Liver (tissue), 9 donors: ENCODE data around the gene CETN1. TPM values are rescaled to one million over a fixed set of nuclear protein-coding genes. Genes with fewer than 3 reads are reported as not detected.

Source experiments
- DNase-seq: peaks from one replicate; pipeline ENCODE4 v3.0.0-alpha.2; 2017; ENCODE audit warnings: low spot score
- H3K27ac ChIP-seq, 2 donors: one replicate each; pipeline ENCODE4 v1.7.0; 2013; ENCODE audit warnings: inconsistent platforms in 2 of 2, low read length in 2 of 2, control low read depth in 1 of 2, low read depth in 1 of 2, mild to moderate bottlenecking in 1 of 2
- H3K27me3 ChIP-seq, 4 donors: one replicate each; pipeline versions ENCODE4 v1.6.1 to v1.7.0; 2013; ENCODE audit warnings: low read length in 3 of 4, inconsistent platforms in 1 of 4, mild to moderate bottlenecking in 1 of 4, moderate library complexity in 1 of 4; ENCODE audit not compliant: control insufficient read depth in 4 of 4, insufficient read depth in 4 of 4
- H3K36me3 ChIP-seq, 4 donors: one replicate each; pipeline versions ENCODE4 v1.6.1 to v1.7.0; 2013; ENCODE audit warnings: low read length in 3 of 4, mild to moderate bottlenecking in 3 of 4, low read depth in 1 of 4, moderate library complexity in 1 of 4; ENCODE audit not compliant: control insufficient read depth in 4 of 4, insufficient read depth in 3 of 4
- H3K4me1 ChIP-seq, 4 donors: one replicate each; pipeline versions ENCODE4 v1.6.1 to v1.7.0; 2013; ENCODE audit warnings: low read length in 3 of 4, mild to moderate bottlenecking in 3 of 4, moderate library complexity in 1 of 4; ENCODE audit not compliant: control insufficient read depth in 4 of 4, insufficient read depth in 4 of 4
- H3K4me3 ChIP-seq, 3 donors: one replicate each; pipeline versions ENCODE4 v1.6.1 to v1.7.0; 2013; ENCODE audit warnings: low read length in 3 of 3, control low read depth in 1 of 3, low read depth in 1 of 3, mild to moderate bottlenecking in 1 of 3
- H3K9ac ChIP-seq, 2 donors: one replicate each; pipeline ENCODE4 v1.7.0; 2013; ENCODE audit warnings: low read length in 2 of 2, mild to moderate bottlenecking in 2 of 2, moderate library complexity in 2 of 2, control low read depth in 1 of 2, low read depth in 1 of 2
- H3K9me3 ChIP-seq, 4 donors: one replicate each; pipeline versions ENCODE4 v1.6.1 to v1.7.0; 2013; ENCODE audit warnings: low read length in 3 of 4; ENCODE audit not compliant: control insufficient read depth in 4 of 4
- EGR1 ChIP-seq, 2 donors: IDR thresholded peaks; 2 replicates each; pipeline ENCODE4 v1.6.1; 2016 to 2018; ENCODE audit warnings: antibody characterized with exemption in 2 of 2, low read depth in 2 of 2
- FOXA1 ChIP-seq: IDR thresholded peaks from 2 replicates; pipeline ENCODE4 v1.6.1; 2016; ENCODE audit warnings: antibody characterized with exemption
- FOXA2 ChIP-seq: IDR thresholded peaks from 2 replicates; pipeline ENCODE4 v1.6.1; 2016; ENCODE audit warnings: antibody characterized with exemption
- GABPA ChIP-seq, 2 donors: IDR thresholded peaks in 1 of 2; conservative IDR thresholded peaks in 1 of 2; 2 replicates each; pipeline ENCODE4 v1.6.1; 2016; ENCODE audit warnings: antibody characterized with exemption in 2 of 2, mild to moderate bottlenecking in 1 of 2, moderate library complexity in 1 of 2
- HNF4A ChIP-seq, 2 donors: conservative IDR thresholded peaks; 2 replicates each; pipeline ENCODE4 v1.6.1; 2016; ENCODE audit warnings: antibody characterized with exemption in 2 of 2, mild to moderate bottlenecking in 2 of 2
- HNF4G ChIP-seq: IDR thresholded peaks from 2 replicates; pipeline ENCODE4 v1.6.1; 2016; ENCODE audit warnings: antibody characterized with exemption
- JUND ChIP-seq, 2 donors: IDR thresholded peaks; 2 replicates each; pipeline ENCODE4 v1.6.1; 2016; ENCODE audit warnings: antibody characterized with exemption in 2 of 2
- NR2F2 ChIP-seq: IDR thresholded peaks from 2 replicates; pipeline ENCODE4 v1.6.1; 2016; ENCODE audit warnings: antibody characterized with exemption
- RXRA ChIP-seq, 2 donors: IDR thresholded peaks; 2 replicates each; pipeline ENCODE4 v1.6.1; 2017 to 2018; ENCODE audit warnings: antibody characterized with exemption in 2 of 2, mild to moderate bottlenecking in 1 of 2
- SP1 ChIP-seq: IDR thresholded peaks from 2 replicates; pipeline ENCODE4 v1.6.1; 2018; ENCODE audit warnings: antibody characterized with exemption, mild to moderate bottlenecking
- TAF1 ChIP-seq: conservative IDR thresholded peaks from 2 replicates; pipeline ENCODE4 v1.6.1; 2016; ENCODE audit warnings: antibody characterized with exemption, mild to moderate bottlenecking
- YY1 ChIP-seq: IDR thresholded peaks from 2 replicates; pipeline ENCODE4 v1.6.1; 2016; ENCODE audit warnings: antibody characterized with exemption, mild to moderate bottlenecking
- WGBS: extraction: QIAGEN DNeasy Blood & Tissue Kit; methylation state at CpG from one replicate; pipeline ENCODE4 v1.1.7; 2013; 5-methylcytosine and 5-hydroxymethylcytosine counted together
- polyA plus RNA-seq, 2 donors: library from polyadenylated mRNA; stranded (reverse) in 1 of 2; unstranded in 1 of 2; fragments of 200-250 nt in 1 of 2; fragments of >200 nt in 1 of 2; fragmentation: Nextera tagmentation in 1 of 2; extraction: Ambion mirVana in 1 of 2; gene quantifications; one replicate each; pipeline versions ENCODE4 v1.2.1 to v1.2.3, GENCODE V29; 2013 to 2015
- total RNA-seq, 2 donors: library from RNA; depleted of rRNA; stranded (reverse); fragments of >200 nt; gene quantifications; one replicate each; pipeline ENCODE4 v1.2.3, GENCODE V29; 2014
- TF ChIP-seq, protein P1 (sequence below): fragments of 150-350 bp; IDR thresholded peaks from 2 replicates; pipeline ENCODE4 v1.5.1; 2017; ENCODE audit warnings: improper control_type of control experiment, low read depth, low read length; ENCODE audit not compliant: missing input control
- TF ChIP-seq, protein P2 (sequence below): IDR thresholded peaks from 2 replicates; pipeline ENCODE4 v1.6.1; 2016; ENCODE audit warnings: antibody characterized with exemption
- TF ChIP-seq, protein P3 (sequence below): IDR thresholded peaks from 2 replicates; pipeline ENCODE4 v1.6.1; 2016; ENCODE audit warnings: antibody characterized with exemption
- TF ChIP-seq, protein P4 (sequence below): IDR thresholded peaks from 2 replicates; pipeline ENCODE4 v1.6.1; 2016; ENCODE audit warnings: antibody characterized with exemption
- donor health status: healthy.
- donor health status: healthy.
- donor health status: healthy.
- donor health status: healthy.
- donor health status: healthy.

Gene CETN1
- total and polyA plus RNA-seq, 4 donors: not detected

DNA sequence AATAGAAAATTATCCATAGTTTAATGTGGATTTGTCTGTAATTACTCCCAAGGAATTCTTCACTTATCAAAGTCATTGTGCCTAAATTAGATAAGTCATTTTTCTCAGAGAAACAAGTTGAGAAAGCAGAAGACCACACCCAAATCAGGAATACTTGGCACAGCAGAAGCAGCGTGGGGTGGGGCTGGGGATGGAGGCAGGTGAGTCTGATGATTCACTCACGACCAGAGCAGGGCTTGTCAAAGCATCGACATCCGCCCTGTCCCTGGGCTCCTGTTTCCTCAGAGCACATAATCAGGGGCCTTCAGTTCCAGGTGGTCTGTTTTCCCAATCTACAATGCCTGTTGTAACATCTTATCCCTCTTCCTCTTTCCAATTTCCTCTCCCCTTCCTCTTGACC is 48.2 kb upstream of the CETN1 start (continued):
- TF ChIP-seq, protein P1, sequence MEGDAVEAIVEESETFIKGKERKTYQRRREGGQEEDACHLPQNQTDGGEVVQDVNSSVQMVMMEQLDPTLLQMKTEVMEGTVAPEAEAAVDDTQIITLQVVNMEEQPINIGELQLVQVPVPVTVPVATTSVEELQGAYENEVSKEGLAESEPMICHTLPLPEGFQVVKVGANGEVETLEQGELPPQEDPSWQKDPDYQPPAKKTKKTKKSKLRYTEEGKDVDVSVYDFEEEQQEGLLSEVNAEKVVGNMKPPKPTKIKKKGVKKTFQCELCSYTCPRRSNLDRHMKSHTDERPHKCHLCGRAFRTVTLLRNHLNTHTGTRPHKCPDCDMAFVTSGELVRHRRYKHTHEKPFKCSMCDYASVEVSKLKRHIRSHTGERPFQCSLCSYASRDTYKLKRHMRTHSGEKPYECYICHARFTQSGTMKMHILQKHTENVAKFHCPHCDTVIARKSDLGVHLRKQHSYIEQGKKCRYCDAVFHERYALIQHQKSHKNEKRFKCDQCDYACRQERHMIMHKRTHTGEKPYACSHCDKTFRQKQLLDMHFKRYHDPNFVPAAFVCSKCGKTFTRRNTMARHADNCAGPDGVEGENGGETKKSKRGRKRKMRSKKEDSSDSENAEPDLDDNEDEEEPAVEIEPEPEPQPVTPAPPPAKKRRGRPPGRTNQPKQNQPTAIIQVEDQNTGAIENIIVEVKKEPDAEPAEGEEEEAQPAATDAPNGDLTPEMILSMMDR: no peak
- no peak for TF ChIP-seq JUND (IDR thresholded peaks at IDR 0.05)
- TF ChIP-seq EGR1 (IDR thresholded peaks at IDR 0.05; ENCODE audit: low read depth in 2 of 2): no peak

DNA sequence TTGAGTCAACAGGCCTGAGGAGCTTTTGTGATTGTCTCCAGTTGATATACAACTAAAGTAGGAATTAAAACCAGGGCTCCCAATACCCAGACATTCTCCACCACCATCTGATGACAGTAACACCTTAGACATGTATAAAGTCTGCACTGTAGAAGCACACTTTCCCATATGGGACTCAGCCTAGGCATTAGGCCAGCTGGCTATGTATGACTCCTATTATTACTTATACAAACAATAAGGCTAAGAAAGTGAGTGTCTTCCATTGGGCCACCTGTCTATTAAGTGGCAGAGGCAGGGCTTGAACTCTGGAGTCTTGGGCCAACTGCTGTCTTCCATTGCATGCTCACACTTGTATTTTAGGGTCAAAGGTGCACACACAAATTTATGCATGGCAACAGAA is 47.5 kb upstream of the CETN1 start:
- Histone ChIP-seq H3K4me1 (no peaks in the 10 kb centered on the region), H3K27ac (no peak overlapping the region), H3K36me3 (no peaks in the 10 kb centered on the region), H3K9me3 (no peaks in the 10 kb centered on the region), H3K9ac (no peak overlapping the region), H3K27me3 (peaks cover 0 to under 1% (median 0%) of the 10 kb centered on the region in 4 donors), H3K4me3 (no peak overlapping the region)
- DNase-seq: no peak
- TF ChIP-seq JUND (IDR thresholded peaks at IDR 0.05): no peak
- TF ChIP-seq FOXA1: no peak
- TF ChIP-seq SP1: no peak
- TF ChIP-seq, protein P1: no peak
- TF ChIP-seq TAF1: no peak
- TF ChIP-seq, protein P2, sequence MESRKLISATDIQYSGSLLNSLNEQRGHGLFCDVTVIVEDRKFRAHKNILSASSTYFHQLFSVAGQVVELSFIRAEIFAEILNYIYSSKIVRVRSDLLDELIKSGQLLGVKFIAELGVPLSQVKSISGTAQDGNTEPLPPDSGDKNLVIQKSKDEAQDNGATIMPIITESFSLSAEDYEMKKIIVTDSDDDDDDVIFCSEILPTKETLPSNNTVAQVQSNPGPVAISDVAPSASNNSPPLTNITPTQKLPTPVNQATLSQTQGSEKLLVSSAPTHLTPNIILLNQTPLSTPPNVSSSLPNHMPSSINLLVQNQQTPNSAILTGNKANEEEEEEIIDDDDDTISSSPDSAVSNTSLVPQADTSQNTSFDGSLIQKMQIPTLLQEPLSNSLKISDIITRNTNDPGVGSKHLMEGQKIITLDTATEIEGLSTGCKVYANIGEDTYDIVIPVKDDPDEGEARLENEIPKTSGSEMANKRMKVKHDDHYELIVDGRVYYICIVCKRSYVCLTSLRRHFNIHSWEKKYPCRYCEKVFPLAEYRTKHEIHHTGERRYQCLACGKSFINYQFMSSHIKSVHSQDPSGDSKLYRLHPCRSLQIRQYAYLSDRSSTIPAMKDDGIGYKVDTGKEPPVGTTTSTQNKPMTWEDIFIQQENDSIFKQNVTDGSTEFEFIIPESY: no peak
- no peak for TF ChIP-seq GABPA (IDR thresholded peaks at IDR 0.05 in 1 of 2, conservative IDR thresholded peaks at IDR 0.05 in 1 of 2)

DNA sequence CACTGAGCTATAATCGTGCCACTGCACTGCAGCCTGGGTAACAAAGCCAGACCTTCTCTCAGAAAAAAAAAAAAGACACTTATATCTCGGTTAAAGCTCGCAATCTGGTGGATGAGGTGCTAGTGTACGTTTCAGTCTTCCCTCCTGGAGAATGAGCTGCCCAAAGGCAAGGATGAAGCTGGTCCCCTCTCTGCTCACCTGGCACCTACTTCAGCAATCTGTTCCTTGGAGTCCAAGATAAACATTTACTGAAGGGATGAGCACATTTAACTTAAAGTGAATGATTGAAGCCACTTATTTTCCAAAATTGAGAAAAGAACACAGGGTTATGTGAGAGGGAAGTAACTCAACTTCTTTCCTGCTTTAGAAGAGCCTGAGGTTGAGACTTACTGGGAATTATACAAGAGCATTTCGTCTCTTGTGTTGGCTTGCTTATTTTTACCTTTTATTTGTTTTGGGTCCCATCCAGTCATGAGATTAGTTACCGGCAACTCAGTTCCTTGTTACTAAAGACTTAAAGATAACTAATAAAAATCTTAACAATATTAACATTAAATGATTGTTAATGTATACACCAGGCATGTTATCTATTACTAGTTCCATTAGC is 46.1 kb upstream of the CETN1 start:
- TF ChIP-seq NR2F2: no peak
- no peak for TF ChIP-seq HNF4A (conservative IDR thresholded peaks at IDR 0.05)
- TF ChIP-seq, protein P3, sequence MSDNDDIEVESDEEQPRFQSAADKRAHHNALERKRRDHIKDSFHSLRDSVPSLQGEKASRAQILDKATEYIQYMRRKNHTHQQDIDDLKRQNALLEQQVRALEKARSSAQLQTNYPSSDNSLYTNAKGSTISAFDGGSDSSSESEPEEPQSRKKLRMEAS: no peak
- no peak for TF ChIP-seq RXRA (IDR thresholded peaks at IDR 0.05)
- TF ChIP-seq YY1: no peak
- no peak for TF ChIP-seq FOXA1
- TF ChIP-seq TAF1: no peak
- no peak for TF ChIP-seq HNF4G
- TF ChIP-seq FOXA2: no peak
- TF ChIP-seq JUND (IDR thresholded peaks at IDR 0.05): no peak
- TF ChIP-seq, protein P1: no peak
- TF ChIP-seq, protein P4, sequence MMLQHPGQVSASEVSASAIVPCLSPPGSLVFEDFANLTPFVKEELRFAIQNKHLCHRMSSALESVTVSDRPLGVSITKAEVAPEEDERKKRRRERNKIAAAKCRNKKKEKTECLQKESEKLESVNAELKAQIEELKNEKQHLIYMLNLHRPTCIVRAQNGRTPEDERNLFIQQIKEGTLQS: no peak
- TF ChIP-seq EGR1 (IDR thresholded peaks at IDR 0.05; ENCODE audit: low read depth in 2 of 2): no peak
- WGBS: 68% methylated on average over 6 of the region's 6 CpGs
- Histone ChIP-seq H3K27me3 (no peaks in the 10 kb centered on the region), H3K36me3 (no peaks in the 10 kb centered on the region), H3K9me3 (no peaks in the 10 kb centered on the region), H3K4me1 (no peaks in the 10 kb centered on the region), H3K9ac (no peak overlapping the region), H3K4me3 (no peak overlapping the region), H3K27ac (no peak overlapping the region)
- no peak for DNase-seq
